GM18499 (cell line): ENCODE results near the gene KRTAP2-4.
"Not testable (repeated sequence)": the region's sequence is repeated elsewhere in the genome, so short reads cannot be mapped to it uniquely, and the experiment has no call there.

Source experiments
- ATAC-seq: cut with Tn5 transposase; IDR thresholded peaks from one replicate; pipeline ENCODE4 v1.9.1; 2021; ENCODE audit warnings: moderate number of reproducible peaks; ENCODE audit not compliant: insufficient read depth, unreplicated experiment

The KRTAP2-4 gene

DNA sequence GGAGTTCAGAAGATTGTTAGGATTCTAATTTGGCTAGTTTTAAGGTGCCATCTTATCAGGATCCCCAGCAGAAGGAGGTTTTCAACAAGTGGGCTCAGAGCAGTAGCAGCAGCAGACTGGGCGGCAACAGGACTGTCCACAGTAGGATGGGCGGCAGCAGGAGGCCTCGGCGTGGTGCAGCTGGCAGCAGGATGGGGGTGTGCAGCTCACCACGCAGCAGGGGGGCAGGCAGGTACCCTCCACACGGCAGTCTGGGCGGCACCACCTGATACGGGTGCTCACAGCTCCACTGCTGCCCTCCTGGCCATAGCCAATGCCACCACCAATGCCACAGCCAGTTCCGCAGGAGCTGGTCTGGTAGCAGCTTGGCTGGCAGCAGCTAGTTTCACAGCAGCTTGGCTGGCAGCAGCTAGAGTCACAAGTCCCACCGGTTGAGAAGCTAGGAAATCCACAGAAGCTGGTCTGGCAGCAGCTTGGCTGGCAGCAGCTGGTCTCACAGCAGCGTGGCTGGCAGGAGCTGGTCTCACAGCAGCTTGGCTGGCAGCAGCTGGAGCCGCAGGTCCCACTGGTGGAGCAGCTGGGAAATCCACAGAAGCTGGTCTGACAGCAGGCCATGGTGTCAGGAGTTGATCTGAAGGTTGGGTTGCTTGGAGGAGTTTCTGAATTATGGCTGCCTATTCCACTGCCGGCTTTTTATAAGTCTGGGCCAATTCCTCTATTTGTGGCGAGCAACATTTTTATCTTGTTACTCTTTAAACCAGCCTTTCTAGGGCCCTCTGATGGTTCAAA, 24.7 kb downstream of the KRTAP2-4 start, which contains the start of gene KRTAP1-1:
Gene KRTAP1-1, minus strand, starts transcription at position 668 of the 789 bp plus-strand sequence. Its CDS starts 53 bp downstream, at position 615.
- not testable (repeated sequence) for ATAC-seq

GRCh38 chr17:41037853-41038350, 27.8 kb downstream of the KRTAP2-4 start:
- ATAC-seq: no peak

DNA sequence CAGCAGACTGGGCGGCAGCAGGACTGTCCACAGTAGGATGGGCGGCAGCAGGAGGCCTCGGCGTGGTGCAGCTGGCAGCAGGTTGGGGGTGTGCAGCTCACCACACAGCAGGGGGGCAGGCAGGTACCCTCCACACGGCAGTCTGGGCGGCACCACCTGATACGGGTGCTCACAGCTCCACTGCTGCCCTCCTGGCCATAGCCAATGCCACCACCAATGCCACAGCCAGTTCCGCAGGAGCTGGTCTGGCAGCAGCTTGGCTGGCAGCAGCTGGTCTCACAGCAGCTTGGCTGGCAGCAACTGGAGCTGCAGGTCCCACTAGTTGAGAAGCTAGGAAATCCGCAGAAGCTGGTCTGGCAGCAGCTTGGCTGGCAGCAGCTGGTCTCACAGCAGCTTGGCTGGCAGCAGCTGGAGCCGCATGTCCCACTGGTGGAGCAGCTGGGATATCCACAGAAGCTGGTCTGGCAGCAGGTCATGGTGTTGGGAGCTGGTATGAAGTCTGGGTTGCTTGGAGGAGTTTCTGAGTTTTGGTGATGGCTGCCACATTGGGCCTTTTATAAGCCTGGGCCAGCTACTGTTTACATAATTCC, 31.2 kb downstream of the KRTAP2-4 start, which contains the start of gene KRTAP1-3:
Gene KRTAP1-3, minus strand, starts transcription at position 529 of the 590 bp plus-strand sequence. Its CDS starts 53 bp downstream, at position 476.
- ATAC-seq: not testable (repeated sequence)

- no peak for ATAC-seq
Measured at GRCh38 chr17:41029633-41030245, 35.9 kb downstream of the KRTAP2-4 start, which contains the start of gene KRTAP1-4. TSS of gene KRTAP1-4 (minus strand) at chr17:41030195. CDS start at chr17:41030078, 117 bp downstream.

DNA sequence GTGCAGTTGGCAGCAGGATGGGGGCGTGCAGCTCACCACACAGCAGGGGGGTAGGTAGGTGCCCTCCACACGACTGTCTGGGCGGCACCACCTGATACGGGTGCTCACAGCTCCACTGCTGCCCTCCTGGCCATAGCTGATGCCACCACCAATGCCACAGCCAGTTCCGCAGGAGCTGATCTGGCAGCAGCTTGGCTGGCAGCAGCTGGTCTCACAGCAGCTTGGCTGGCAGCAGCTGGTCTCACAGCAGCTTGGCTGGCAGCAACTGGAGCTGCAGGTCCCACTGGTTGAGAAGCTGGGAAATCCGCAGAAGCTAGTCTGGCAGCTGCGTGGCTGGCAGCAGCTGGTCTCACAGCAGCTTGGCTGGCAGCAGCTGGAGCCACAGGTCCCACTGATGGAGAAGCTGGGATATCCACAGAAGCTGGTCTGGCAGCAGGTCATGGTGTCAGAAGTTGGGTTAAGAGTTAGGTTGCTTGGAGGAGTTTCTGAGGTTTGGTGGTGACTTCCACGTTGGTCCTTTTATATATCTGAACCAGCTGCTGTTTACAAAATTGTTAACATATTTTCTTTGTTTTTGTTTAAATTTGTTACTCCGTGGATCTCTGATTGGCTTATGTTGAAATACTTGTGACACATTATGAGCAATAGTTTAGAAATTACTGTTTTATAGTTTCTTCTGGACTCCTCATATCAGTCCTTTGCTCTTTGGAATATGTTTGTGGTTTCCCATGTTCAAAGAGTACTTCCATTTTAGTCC, 38.8 kb downstream of the KRTAP2-4 start, which contains the start of gene KRTAP1-5:
Gene KRTAP1-5, minus strand, starts transcription at position 494 of the 757 bp plus-strand sequence. Its CDS starts 53 bp downstream, at position 441.
- no peak for ATAC-seq

DNA sequence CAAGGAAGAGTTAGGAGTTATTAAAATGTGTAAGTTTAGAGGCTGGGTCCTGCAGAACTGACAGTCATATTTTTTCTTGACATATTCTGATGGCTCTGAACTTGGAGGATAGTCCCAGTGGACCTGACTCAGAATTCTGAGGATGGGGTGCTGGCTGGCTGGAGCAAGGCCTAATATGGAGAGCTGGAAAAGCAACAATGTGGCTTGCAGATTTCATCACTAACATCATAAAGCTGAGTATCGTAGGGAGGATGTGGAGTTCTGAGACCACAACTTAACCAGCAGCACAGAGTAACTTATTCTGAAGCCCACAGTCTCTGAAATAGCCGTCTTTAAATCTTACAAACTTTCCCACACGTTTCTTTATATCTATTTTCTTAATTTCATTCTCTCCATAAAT, 41.0 kb downstream of the KRTAP2-4 start:
- ATAC-seq: no peak

GRCh38 chr17:41020336-41020735, 45.3 kb downstream of the KRTAP2-4 start:
- ATAC-seq: no peak

- ATAC-seq: no peak
Measured at GRCh38 chr17:41019415-41019814, 46.3 kb downstream of the KRTAP2-4 start.

DNA sequence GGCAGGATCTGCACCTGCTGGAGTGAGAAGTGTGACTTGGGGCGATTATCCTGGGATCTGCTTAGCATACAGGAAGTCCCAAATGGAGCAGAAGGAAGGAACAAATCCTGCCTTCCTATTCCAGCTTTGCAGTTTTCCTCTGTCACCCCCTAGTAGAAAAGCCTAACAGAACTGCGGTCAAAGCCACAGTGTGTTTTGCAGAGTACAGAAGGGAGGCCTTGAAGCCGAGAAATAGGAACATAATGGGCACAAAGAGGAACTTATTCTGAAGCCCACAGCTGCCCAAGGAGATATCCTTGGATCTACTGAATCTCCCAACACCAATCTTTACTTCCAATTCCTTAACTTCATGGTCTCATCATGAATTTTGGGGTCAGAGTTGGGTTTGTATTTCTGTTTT, 47.1 kb downstream of the KRTAP2-4 start:
- ATAC-seq: no peak

DNA sequence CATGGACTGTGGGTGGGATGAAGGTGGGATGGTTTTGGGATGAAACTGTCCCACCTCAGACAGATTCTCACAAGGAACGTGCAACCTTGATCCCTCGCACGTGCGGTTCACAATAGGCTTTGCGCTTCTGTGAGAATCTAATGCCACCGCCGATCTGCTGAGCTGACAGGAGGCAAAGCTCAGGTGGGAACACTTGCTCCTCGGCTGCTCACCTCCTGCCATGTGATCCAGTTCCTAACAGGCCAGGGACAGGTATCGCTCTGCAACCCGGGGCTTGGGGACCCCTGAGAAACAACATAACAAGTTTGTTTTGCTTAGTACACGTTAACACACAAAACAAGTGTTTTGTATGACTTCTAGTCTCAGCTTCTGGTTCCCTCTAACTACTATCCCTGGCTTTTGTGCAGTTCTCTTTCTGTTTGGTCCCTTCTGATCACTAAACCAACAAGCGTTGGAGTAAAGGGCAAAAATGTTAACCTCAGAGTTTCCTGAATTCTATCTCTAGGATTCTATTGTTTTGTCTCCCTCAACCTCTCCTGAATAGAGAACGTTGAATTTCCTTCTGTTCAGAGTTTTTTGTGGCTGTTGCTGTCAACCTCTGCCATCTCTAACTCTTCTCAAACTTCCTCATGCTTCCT, 49.0 kb downstream of the KRTAP2-4 start:
- ATAC-seq: no peak

GRCh38 chr17:41015454-41015853, 50.2 kb downstream of the KRTAP2-4 start:
- no peak for ATAC-seq
